Spleen (tissue), 11 donors: Measurements from ENCODE around the gene PLTP. TPM values are rescaled to one million over a fixed set of nuclear protein-coding genes. Genes with fewer than 3 reads are reported as not detected.

Experiments used
- DNase-seq: peaks from one replicate; pipeline ENCODE4 v3.0.0-alpha.2; 2020
- H3K27ac ChIP-seq, 8 donors: fragments of 200-600 bp; sonication (generic) in 7 of 8; 1 replicate in 4 of 8; 2 replicates in 4 of 8; pipeline versions ENCODE4 v1.5.0 to v1.8.0; 2016 to 2021; ENCODE audit warnings: inconsistent platforms in 4 of 8, mild to moderate bottlenecking in 4 of 8, moderate library complexity in 1 of 8
- H3K27me3 ChIP-seq, 7 donors: fragments of 200-600 bp; sonication (generic) in 6 of 7; replicated peaks in 1 of 7; 1 replicate in 4 of 7; 2 replicates in 3 of 7; pipeline versions ENCODE4 v1.5.0 to v1.8.0; 2016 to 2021; ENCODE audit warnings: inconsistent platforms in 3 of 7, mild to moderate bottlenecking in 1 of 7
- H3K36me3 ChIP-seq, 6 donors: fragments of 200-600 bp; sonication (generic) in 5 of 6; 1 replicate in 4 of 6; 2 replicates in 2 of 6; pipeline versions ENCODE4 v1.5.0 to v1.8.0; 2016 to 2021; ENCODE audit warnings: inconsistent platforms in 2 of 6
- H3K4me1 ChIP-seq, 6 donors: fragments of 200-600 bp; sonication (generic) in 5 of 6; 1 replicate in 3 of 6; 2 replicates in 3 of 6; pipeline versions ENCODE4 v1.5.0 to v1.8.0; 2016 to 2021; ENCODE audit warnings: inconsistent platforms in 3 of 6
- H3K4me3 ChIP-seq, 8 donors: fragments of 200-600 bp; sonication (generic) in 7 of 8; 1 replicate in 4 of 8; 2 replicates in 4 of 8; pipeline versions ENCODE4 v1.5.0 to v1.8.0; 2016 to 2021; ENCODE audit warnings: inconsistent platforms in 4 of 8, mild to moderate bottlenecking in 4 of 8, moderate library complexity in 2 of 8
- H3K9me3 ChIP-seq, 8 donors: fragments of 200-600 bp; sonication (generic) in 7 of 8; 1 replicate in 4 of 8; 2 replicates in 4 of 8; pipeline versions ENCODE4 v1.5.0 to v1.8.0; 2016 to 2021; ENCODE audit warnings: inconsistent platforms in 4 of 8
- CTCF ChIP-seq, 11 experiments: fragments of 200-600 bp in 7 of 11; fragments of 450-650 bp in 4 of 11; sonication (generic) in 4 of 11; IDR thresholded peaks in 8 of 11; conservative IDR thresholded peaks in 3 of 11; 1 replicate in 7 of 11; 2 replicates in 4 of 11; pipeline versions ENCODE4 v1.4.0 to v1.8.0; 2016 to 2021; ENCODE audit warnings: antibody characterized with exemption in 11 of 11, inconsistent platforms in 4 of 11, mild to moderate bottlenecking in 1 of 11
- POLR2A ChIP-seq, 3 donors: fragments of 450-650 bp; IDR thresholded peaks; one replicate each; pipeline ENCODE4 v1.5.1; 2017; ENCODE audit warnings: antibody characterized with exemption in 3 of 3, mild to moderate bottlenecking in 1 of 3
- POLR2AphosphoS5 ChIP-seq, 3 donors: sonication (generic); formaldehyde crosslinking; IDR thresholded peaks; one replicate each; pipeline ENCODE4 v1.5.1; 2017; ENCODE audit warnings: antibody characterized with exemption in 3 of 3
- WGBS, 5 donors: extraction: QIAGEN DNeasy Blood & Tissue Kit in 3 of 5; methylation state at CpG; one replicate each; pipeline versions ENCODE4 v1.1.5 to v1.1.7; 2013 to 2018; 5-methylcytosine and 5-hydroxymethylcytosine counted together
- intact Hi-C: fragments of 100-400 bp; cut with DNase I; formaldehyde crosslinking; loops from one replicate; pipeline ENCODE4 v1.15.0; 2023; ENCODE audit warnings: low total_unique reads
- polyA plus RNA-seq, 3 donors: library from polyadenylated mRNA; stranded (reverse); fragments of 200-250 nt; gene quantifications; one replicate each; pipeline ENCODE4 v1.2.1, GENCODE V29; 2013
- total RNA-seq, 7 donors: library from RNA; depleted of rRNA in 3 of 7; stranded (reverse); fragments of >200 nt in 3 of 7; fragmentation: NEBNext Ultra II Directional in 4 of 7; extraction: Animal tissue kit (Norgen Biotek cat#: 25700) in 4 of 7; gene quantifications; one replicate each; pipeline versions ENCODE4 v1.1.0 to v1.2.1, GENCODE V29; 2016 to 2021
- donor health status: healthy with polysubstance abuse.
- donor health status: DM: no; HTN: no; CAD: no; lungs with moderate emphysema.
- donor health status: DM: no; HTN: no; CAD: no.
- donor health status: Bipolar disorder and iron deficiency.
- donor health status: healthy.
- donor health status: DM: no; HTN: no; CAD: no.
- donor health status: DM: yes; HTN: yes; CAD: no.

PLTP gene
- total and polyA plus RNA-seq, 10 donors, result 7.5 to 430 (median 40.7) TPM

- TF ChIP-seq POLR2A (IDR thresholded peaks at IDR 0.05) (no peak), POLR2AphosphoS5 (IDR thresholded peaks at IDR 0.05) (peak; percentile 18 to 66 (median 64)), CTCF (IDR thresholded peaks at IDR 0.05 in 8 of 11, conservative IDR thresholded peaks at IDR 0.05 in 3 of 11) (no peak)
- peak overlapping the region in 1 of 8 donors; percentile 21 for H3K27ac ChIP-seq
- H3K36me3 ChIP-seq, result peaks cover 0 to 76% (median 57%) of the 10 kb centered on the region in 6 donors
- H3K4me1 ChIP-seq, result peaks cover 21 to 49% (median 39%) of the 10 kb centered on the region in 6 donors
- no peak for DNase-seq
- WGBS, 5 donors, result 78 to 89% (median 81%) methylated on average over 7 to 12 of the region's 12 CpGs
- H3K27me3 ChIP-seq, result no peaks in the 10 kb centered on the region
- intact Hi-C loops, result no loop called here
- no peak overlapping the region for H3K4me3 ChIP-seq
- H3K9me3 ChIP-seq, result no peaks in the 10 kb centered on the region
Measured at GRCh38 chr20:45894797-45895196, 17.2 kb downstream of the PLTP start.

DNA sequence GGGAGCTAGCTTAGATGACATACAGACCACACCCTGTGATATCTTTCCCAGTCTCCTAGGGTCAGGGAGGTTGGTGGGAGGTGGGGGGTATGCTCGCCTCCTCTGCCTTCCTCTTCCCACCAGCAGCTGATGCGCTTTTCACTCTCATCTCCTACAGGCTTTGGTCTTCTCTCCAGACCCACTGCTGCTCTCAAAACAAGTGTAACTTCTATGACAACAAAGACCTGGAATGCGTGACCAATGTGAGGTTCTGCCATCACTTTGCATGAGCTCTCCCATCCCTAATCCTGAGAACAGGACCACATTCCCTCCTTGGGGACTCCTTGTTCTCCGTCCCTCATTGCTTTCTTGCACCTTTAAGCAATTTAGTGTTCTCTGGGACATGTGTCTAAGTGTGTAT lies 18.1 kb downstream of the PLTP start:
- no peaks in the 10 kb centered on the region for H3K27me3 ChIP-seq
- H3K9me3 ChIP-seq, result no peaks in the 10 kb centered on the region
- H3K27ac ChIP-seq, result peak overlapping the region in 4 of 8 donors; percentile 30 to 90 (median 85)
- H3K4me1 ChIP-seq, result peaks cover 30 to 58% (median 48%) of the 10 kb centered on the region in 6 donors
- H3K4me3 ChIP-seq, result no peak overlapping the region
- WGBS, 5 donors, result 89 to 95% (median 94%) methylated on average over 4 of the region's 4 CpGs
- H3K36me3 ChIP-seq, result peaks cover 0 to 66% (median 50%) of the 10 kb centered on the region in 6 donors
- DNase-seq, result no peak
- TF ChIP-seq POLR2AphosphoS5 (IDR thresholded peaks at IDR 0.05) (peak in 1 of 3 donors; percentile 20), POLR2A (IDR thresholded peaks at IDR 0.05) (no peak), CTCF (IDR thresholded peaks at IDR 0.05 in 8 of 11, conservative IDR thresholded peaks at IDR 0.05 in 3 of 11) (no peak)
- intact Hi-C loops, result no loop called here

GRCh38 chr20:45892828-45893500 lies 19.0 kb downstream of the PLTP start:
- intact Hi-C loops, result no loop called here
- TF ChIP-seq POLR2AphosphoS5 (IDR thresholded peaks at IDR 0.05) (peak in 2 of 3 donors; percentile 34 to 68), CTCF (IDR thresholded peaks at IDR 0.05 in 8 of 11, conservative IDR thresholded peaks at IDR 0.05 in 3 of 11) (no peak)
- Histone ChIP-seq H3K36me3 (peaks cover 0 to 66% (median 42%) of the 10 kb centered on the region in 6 donors), H3K27ac (peak overlapping the region in 7 of 8 donors; percentile 30 to 90 (median 85)), H3K9me3 (no peaks in the 10 kb centered on the region), H3K27me3 (no peaks in the 10 kb centered on the region), H3K4me1 (peaks cover 30 to 65% (median 51%) of the 10 kb centered on the region in 6 donors), H3K4me3 (peak overlapping the region in 7 of 8 donors; percentile 74 to 98 (median 92))
- 28 to 54% (median 46%) methylated on average over 3 to 4 of the region's 4 CpGs for WGBS, 5 donors
- peak; percentile 78 for DNase-seq

DNA sequence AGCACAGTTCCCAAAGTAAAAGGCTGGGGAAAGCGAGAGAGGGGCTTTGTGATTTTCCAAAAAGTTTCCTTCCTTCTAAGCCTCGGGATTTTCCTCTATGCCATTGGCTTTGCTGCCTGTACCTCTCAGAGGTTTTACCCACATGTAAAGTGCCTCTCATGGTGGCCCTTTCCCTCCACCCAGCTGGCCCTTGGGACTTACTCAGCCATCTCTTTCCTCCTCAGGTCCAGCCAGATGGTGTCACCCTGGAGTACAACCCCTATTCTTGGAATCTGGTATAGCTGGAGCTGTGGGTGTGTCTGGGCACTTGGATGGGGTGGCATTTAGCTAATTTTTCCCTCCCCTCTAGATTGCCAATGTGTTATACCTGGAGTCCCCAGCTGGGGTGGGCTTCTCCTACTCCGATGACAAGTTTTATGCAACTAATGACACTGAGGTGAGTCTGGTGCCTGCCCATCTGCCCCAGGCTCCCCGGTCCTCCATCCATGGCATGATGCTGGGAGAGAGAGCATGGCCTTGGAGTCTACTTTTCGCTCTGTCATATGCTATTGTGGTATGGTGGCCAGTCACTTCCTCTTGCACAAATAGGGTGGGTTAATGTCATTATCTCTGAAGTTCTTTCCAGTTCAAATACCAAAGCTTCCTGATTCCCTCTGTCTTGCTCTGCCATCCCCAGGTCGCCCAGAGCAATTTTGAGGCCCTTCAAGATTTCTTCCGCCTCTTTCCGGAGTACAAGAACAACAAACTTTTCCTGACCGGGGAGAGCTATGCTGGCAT lies 19.7 kb downstream of the PLTP start:
- WGBS, 5 donors, result 63 to 81% (median 64%) methylated on average over 9 of the region's 9 CpGs
- peaks cover 30 to 65% (median 51%) of the 10 kb centered on the region in 6 donors for H3K4me1 ChIP-seq

More for the DNA sequence above, 19.7 kb downstream of the PLTP start:
- H3K27ac ChIP-seq, result peak overlapping the region in 7 of 8 donors; percentile 72 to 90 (median 87)
- no peaks in the 10 kb centered on the region for H3K27me3 ChIP-seq
- H3K36me3 ChIP-seq, result peaks cover 0 to 66% (median 34%) of the 10 kb centered on the region in 6 donors
- TF ChIP-seq POLR2A (IDR thresholded peaks at IDR 0.05), result peak in 1 of 3 donors; percentile 9
- no peak for TF ChIP-seq CTCF (IDR thresholded peaks at IDR 0.05 in 8 of 11, conservative IDR thresholded peaks at IDR 0.05 in 3 of 11)
- TF ChIP-seq POLR2AphosphoS5 (IDR thresholded peaks at IDR 0.05), result peak in 1 of 3 donors; percentile 49
- intact Hi-C loops, result no loop called here
- H3K4me3 ChIP-seq, result peak overlapping the region; percentile 72 to 98 (median 89)
- no peaks in the 10 kb centered on the region for H3K9me3 ChIP-seq
- no peak for DNase-seq
